Stimulated activated CD4-positive, alpha-beta T cell treated with anti-CD3 and anti-CD28 coated beads, TNF-alpha, amount 100 ng/mL, for 1 hour (primary cell): ENCODE data around the gene SKOR1.

Experiments
- DNase-seq, 3 donors: peaks; one replicate each; pipeline ENCODE4 v3.0.0-alpha.2; 2020; ENCODE audit warnings: low read depth in 3 of 3, low spot score in 1 of 3

Gene SKOR1

GRCh38 chr15:67819636-67820035 is 5.7 kb upstream of the SKOR1 start:
- DNase-seq: no peak

GRCh38 chr15:67820122-67820991 is 5.0 kb upstream of the SKOR1 start:
- no peak for DNase-seq

- DNase-seq: no peak
Measured at GRCh38 chr15:67820992-67821783, 4.1 kb upstream of the SKOR1 start.

- DNase-seq: no peak
Measured at GRCh38 chr15:67821784-67822440, 3.4 kb upstream of the SKOR1 start.

GRCh38 chr15:67822537-67823313 is 2.6 kb upstream of the SKOR1 start:
- no peak for DNase-seq

- no peak for DNase-seq
Measured at GRCh38 chr15:67823314-67824196, 1.8 kb upstream of the SKOR1 start.

GRCh38 chr15:67824197-67824968 is 926 bp upstream of the SKOR1 start:
- DNase-seq: no peak

GRCh38 chr15:67825881-67826716 is 790 bp downstream of the SKOR1 start:
- no peak for DNase-seq

GRCh38 chr15:67826717-67827561 is 1.6 kb downstream of the SKOR1 start:
- no peak for DNase-seq

- no peak for DNase-seq
Measured at GRCh38 chr15:67827562-67828277, 2.4 kb downstream of the SKOR1 start.

GRCh38 chr15:67828278-67828968 is 3.1 kb downstream of the SKOR1 start:
- no peak for DNase-seq

GRCh38 chr15:67828969-67829646 is 3.8 kb downstream of the SKOR1 start:
- no peak for DNase-seq

GRCh38 chr15:67829647-67830504 is 4.6 kb downstream of the SKOR1 start:
- no peak for DNase-seq

GRCh38 chr15:67831363-67831762 is 6.1 kb downstream of the SKOR1 start:
- DNase-seq: no peak
